HepG2 (cell line): ENCODE results near the gene LOC128125822.
A peak's percentile ranks its signal among the peaks of the same experiment; 100 is the strongest.

Experiments used
- BORCS8-MEF2B ChIP-seq: sonication (generic); formaldehyde crosslinking; IDR thresholded peaks from 2 replicates; pipeline ENCODE4 v1.8.0; 2022; ENCODE audit warnings: mild to moderate bottlenecking, missing genetic modification reagents
- CCAR2 ChIP-seq: fragments of 200-400 bp; formaldehyde crosslinking; optimal IDR thresholded peaks from 2 replicates; pipeline ENCODE3; 2018; ENCODE audit warnings: low read depth, mild to moderate bottlenecking, low read length, moderate library complexity
- GRHL1 ChIP-seq: sonication (generic); formaldehyde crosslinking; conservative IDR thresholded peaks from 2 replicates; pipeline ENCODE4 v1.8.0; 2022; ENCODE audit warnings: missing genetic modification reagents
- MLLT10 ChIP-seq: sonication (generic); formaldehyde crosslinking; IDR thresholded peaks from 2 replicates; pipeline ENCODE4 v1.4.0; 2020; ENCODE audit warnings: missing genetic modification reagents
- MLXIP ChIP-seq: sonication (generic); formaldehyde crosslinking; IDR thresholded peaks from 2 replicates; pipeline ENCODE4 v1.9.0; 2021; ENCODE audit warnings: missing genetic modification reagents, borderline replicate concordance
- RFX3 ChIP-seq: IDR thresholded peaks from 2 replicates; pipeline ENCODE4 v1.6.1; 2016; ENCODE audit warnings: missing biosample characterization, missing genetic modification reagents
- TBL1XR1 ChIP-seq: fragments of 150-350 bp; IDR thresholded peaks from 2 replicates; pipeline ENCODE4 v1.6.1; 2014; ENCODE audit warnings: borderline replicate concordance, low read length; ENCODE audit not compliant: partially characterized antibody
- TCF12 ChIP-seq, 2 experiments: fragments of 450-650 bp in 1 of 2; sonication (generic) in 1 of 2; formaldehyde crosslinking in 1 of 2; IDR thresholded peaks; 2 replicates each; pipeline versions ENCODE4 v1.6.1 to v1.8.0; 2017 to 2022; ENCODE audit warnings: antibody characterized with exemption in 1 of 2, mild to moderate bottlenecking in 1 of 2, missing genetic modification reagents in 1 of 2, moderate library complexity in 1 of 2
- ZHX1 ChIP-seq: sonication (generic); formaldehyde crosslinking; IDR thresholded peaks from 2 replicates; pipeline ENCODE4 v1.8.1; 2022; ENCODE audit warnings: low read depth, mild to moderate bottlenecking, missing genetic modification reagents
- ZNF3 ChIP-seq: IDR thresholded peaks from 2 replicates; pipeline ENCODE4 v1.7.0; 2017; ENCODE audit warnings: inconsistent platforms
- ZNF33B ChIP-seq: sonication (generic); formaldehyde crosslinking; IDR thresholded peaks from 2 replicates; pipeline ENCODE4 v1.5.1; 2020; ENCODE audit warnings: mild to moderate bottlenecking, missing genetic modification reagents
- ZNF609 ChIP-seq: sonication (generic); formaldehyde crosslinking; IDR thresholded peaks from 2 replicates; pipeline ENCODE4 v1.4.0; 2020; ENCODE audit warnings: mild to moderate bottlenecking, missing genetic modification reagents, borderline replicate concordance
- ZNF616 ChIP-seq: sonication (generic); formaldehyde crosslinking; IDR thresholded peaks from 2 replicates; pipeline ENCODE4 v1.5.0; 2020; ENCODE audit warnings: low read depth, mild to moderate bottlenecking, missing genetic modification reagents
- ZNF703 ChIP-seq: sonication (generic); formaldehyde crosslinking; IDR thresholded peaks from 2 replicates; pipeline ENCODE4 v1.5.1; 2020; ENCODE audit warnings: missing genetic modification reagents, mild to moderate bottlenecking, moderate library complexity, borderline replicate concordance
- ZNF740 ChIP-seq: sonication (generic); formaldehyde crosslinking; IDR thresholded peaks from 2 replicates; pipeline ENCODE4 v1.4.0; 2020; ENCODE audit warnings: missing genetic modification reagents

The LOC128125822 gene

GRCh38 chr6:63573076-63573898 is 1.0 kb downstream of the LOC128125822 start (continued):
- no peak for TF ChIP-seq ZHX1
- TF ChIP-seq RFX3 (CRISPR knock-in tag), result no peak; the same call in 1 of the 2 replicates
- no peak for TF ChIP-seq MLLT10
- no peak; the same call in 1 of the 2 replicates for TF ChIP-seq ZNF609 (CRISPR knock-in tag)
- TF ChIP-seq ZNF703 (CRISPR knock-in tag), result peak; percentile 88; the same call in 1 of the 2 replicates
- 0 out of 2 replicates have a peak, but pooled peaks have one; percentile 30 for TF ChIP-seq ZNF740
- TF ChIP-seq GRHL1 (CRISPR knock-in tag), result no peak
- no peak for TF ChIP-seq TBL1XR1
- no peak for TF ChIP-seq TCF12 (IDR thresholded peaks at IDR 0.05)
- no peak for TF ChIP-seq TCF12 (CRISPR knock-in tag; IDR thresholded peaks at IDR 0.05)
- TF ChIP-seq ZNF3 (CRISPR knock-in tag), result no peak; the same call in 1 of the 2 replicates
- TF ChIP-seq ZNF33B (CRISPR knock-in tag), result no peak
- TF ChIP-seq ZNF616, result peak; percentile 78; the same call in 1 of the 2 replicates
- peak; percentile 98 for TF ChIP-seq BORCS8-MEF2B (CRISPR knock-in tag)
- 0 out of 2 replicates have a peak, but pooled peaks have one; percentile 45 for TF ChIP-seq MLXIP (CRISPR knock-in tag)
- TF ChIP-seq CCAR2, result no peak
